AG04450 (cell line): ENCODE measurements around the gene IMPDH2. TPM values are rescaled to one million over a fixed set of nuclear protein-coding genes. Genes with fewer than 3 reads are reported as not detected.

ENCODE experiments used
- CTCF ChIA-PET: fragments of 300-600, 350-600 bp; formaldehyde crosslinking; extraction: SDS; loops from one replicate; lab custom pipeline; 2022; ENCODE audit warnings: antibody characterized with exemption, inconsistent platforms; lab: Charles Lee
- POLR2A ChIA-PET: fragments of 350-600 bp; formaldehyde crosslinking; extraction: SDS; loops from one replicate; lab custom pipeline; 2021; ENCODE audit warnings: antibody characterized with exemption, inconsistent platforms; lab: Yijun Ruan, JAX
- DNase-seq: peaks from one replicate; pipeline ENCODE4 v3.0.0-alpha.2; 2011; ENCODE audit warnings: low read depth, low spot score
- H3K27ac ChIP-seq: one replicate; pipeline ENCODE4 v1.5.1; 2012; ENCODE audit warnings: low read depth, low read length, control low read depth
- H3K27me3 ChIP-seq: one replicate; pipeline ENCODE4 v1.6.0; 2012; ENCODE audit warnings: low read length; ENCODE audit not compliant: control insufficient read depth, insufficient read depth
- H3K4me3 ChIP-seq: 2 replicates; pipeline ENCODE4 v1.5.1; 2011; ENCODE audit warnings: mild to moderate bottlenecking, low read depth, low read length, control low read depth
- H3K9me3 ChIP-seq: 2 replicates; pipeline ENCODE4 v1.5.1; 2012; ENCODE audit warnings: low read length; ENCODE audit not compliant: control insufficient read depth, insufficient read depth
- CTCF ChIP-seq: IDR thresholded peaks from 2 replicates; pipeline ENCODE4 v1.5.1; 2011; ENCODE audit warnings: low read depth, low read length, control low read depth, inconsistent platforms
- polyA plus RNA-seq: library from polyadenylated mRNA; depleted of rRNA; stranded (reverse); fragments of >200 nt; gene quantifications from 2 replicates; pipeline ENCODE4 v1.2.3, GENCODE V29; 2011

The IMPDH2 gene
- polyA plus RNA-seq, 1 experiment = 268 TPM

GRCh38 chr3:49025793-49026520 is 3.2 kb downstream of the IMPDH2 start:
- no peak overlapping the region for H3K27ac ChIP-seq
- ChIA-PET POLR2A (interaction anchor here (0.6 kb wide), 1 partner anchor 442 kb away, joined by 4 read pairs; no protein-coding TSS in a partner anchor), CTCF (no interaction called here)
- H3K27me3 ChIP-seq = no peaks in the 10 kb centered on the region
- DNase-seq = no peak
- H3K4me3 ChIP-seq = no peak overlapping the region
- H3K9me3 ChIP-seq = no peaks in the 10 kb centered on the region; the same call in 1 of the 2 replicates
- no peak for TF ChIP-seq CTCF

- no peak for TF ChIP-seq CTCF
- POLR2A ChIA-PET = no interaction called here
- CTCF ChIA-PET = interaction anchor here (1.0 kb wide), 1 partner anchor 12 kb away, joined by 3 read pairs; no protein-coding TSS in a partner anchor
- Histone ChIP-seq H3K9me3 (no peaks in the 10 kb centered on the region; the same call in 1 of the 2 replicates), H3K27ac (no peak overlapping the region), H3K4me3 (no peak overlapping the region), H3K27me3 (no peaks in the 10 kb centered on the region)
- DNase-seq = no peak
These were observed 4.0 kb downstream of the IMPDH2 start for GRCh38 chr3:49025005-49025792.

GRCh38 chr3:49024449-49024848 is 4.7 kb downstream of the IMPDH2 start:
- Histone ChIP-seq H3K4me3 (no peak overlapping the region), H3K27ac (no peak overlapping the region), H3K27me3 (no peaks in the 10 kb centered on the region), H3K9me3 (no peaks in the 10 kb centered on the region; the same call in 1 of the 2 replicates)
- no peak for TF ChIP-seq CTCF
- POLR2A ChIA-PET = no interaction called here
- CTCF ChIA-PET = interaction anchor here (1.0 kb wide), 1 partner anchor 11 kb away, joined by 3 read pairs; no protein-coding TSS in a partner anchor
- no peak for DNase-seq

GRCh38 chr3:49023775-49024174 is 5.4 kb downstream of the IMPDH2 start:
- DNase-seq = no peak
- ChIA-PET CTCF (interaction anchor here (1.0 kb wide), 1 partner anchor 10 kb away, joined by 3 read pairs; no protein-coding TSS in a partner anchor), POLR2A (interaction anchor here (0.7 to 4.1 kb wide), 3 partner anchors 8 to 70 kb away, joined by 3 to 74 read pairs (median 4); partner anchors contain the start of genes QRICH1 and WDR6)
- Histone ChIP-seq H3K9me3 (no peaks in the 10 kb centered on the region; the same call in 1 of the 2 replicates), H3K27me3 (no peaks in the 10 kb centered on the region), H3K27ac (no peak overlapping the region), H3K4me3 (no peak overlapping the region)
- TF ChIP-seq CTCF = no peak
